Activated CD8-positive, alpha-beta memory T cell treated with anti-CD3 and anti-CD28 coated beads, Interleukin-2, amount 50 U/mL, for 24 hours (primary cell): ENCODE measurements around the gene TPRX1.
"Not testable (repeated sequence)": the region's sequence is repeated elsewhere in the genome, so short reads cannot be mapped to it uniquely, and the experiment has no call there.

Source experiments
- DNase-seq: peaks from one replicate; pipeline ENCODE4 v3.0.0-alpha.2; 2020; ENCODE audit errors: extremely low read depth

TPRX1 gene

DNA sequence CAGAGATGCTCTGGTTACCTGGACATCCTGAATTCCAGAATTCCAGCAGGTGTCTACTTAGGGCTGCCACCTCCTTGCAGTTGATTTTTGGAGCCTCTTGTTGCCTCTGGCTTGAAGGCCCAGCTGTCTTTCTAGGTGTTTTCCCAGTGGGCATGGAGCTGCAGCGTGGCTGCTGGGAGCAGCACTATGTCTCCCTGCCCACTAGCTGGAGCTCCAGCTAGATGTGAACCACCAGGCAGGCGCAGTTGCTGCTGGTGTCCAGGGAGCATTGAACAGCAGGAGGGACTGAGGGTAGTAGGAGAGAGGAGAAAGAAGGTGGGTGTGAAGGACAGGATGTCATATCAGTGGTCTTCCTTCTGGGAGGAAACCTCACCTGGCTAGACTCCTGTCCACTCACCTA is 35.7 kb downstream of the TPRX1 start:
- DNase-seq: no peak

DNA sequence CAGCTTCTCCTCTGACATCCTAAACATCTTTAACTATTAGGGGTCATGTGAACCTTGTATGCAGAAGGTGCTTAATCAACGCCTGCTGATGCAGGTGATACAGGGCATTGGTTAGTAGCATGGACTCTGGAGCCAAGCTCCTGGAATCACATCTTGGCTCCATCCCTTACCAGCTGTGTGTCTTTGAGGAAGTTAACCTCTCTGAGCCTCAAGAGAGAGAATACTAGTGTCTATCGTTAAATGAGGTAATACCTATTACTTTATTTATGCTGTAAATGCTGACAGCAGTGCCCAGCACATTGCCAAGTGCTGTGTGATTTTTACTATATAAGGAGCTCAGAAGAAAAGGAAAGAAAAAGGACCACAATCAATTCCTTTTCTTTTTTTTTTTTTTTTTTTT is 37.0 kb downstream of the TPRX1 start:
- no peak for DNase-seq

GRCh38 chr19:47766670-47767069 is 37.7 kb downstream of the TPRX1 start:
- DNase-seq: no peak

DNA sequence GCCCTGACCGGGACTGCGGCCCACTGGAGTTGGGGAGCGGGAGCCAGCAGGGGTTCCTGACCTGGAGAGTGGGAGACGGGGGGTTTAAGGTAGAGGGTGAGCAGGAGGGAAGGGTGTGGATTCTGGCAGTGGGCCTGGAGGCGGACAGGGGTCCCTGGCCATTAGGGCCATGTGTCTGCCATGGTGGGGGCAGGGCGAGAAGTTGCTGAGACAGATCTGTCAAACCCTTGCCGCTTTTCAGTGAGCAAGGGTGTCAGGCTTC is 38.1 kb downstream of the TPRX1 start:
- DNase-seq: no peak

DNA sequence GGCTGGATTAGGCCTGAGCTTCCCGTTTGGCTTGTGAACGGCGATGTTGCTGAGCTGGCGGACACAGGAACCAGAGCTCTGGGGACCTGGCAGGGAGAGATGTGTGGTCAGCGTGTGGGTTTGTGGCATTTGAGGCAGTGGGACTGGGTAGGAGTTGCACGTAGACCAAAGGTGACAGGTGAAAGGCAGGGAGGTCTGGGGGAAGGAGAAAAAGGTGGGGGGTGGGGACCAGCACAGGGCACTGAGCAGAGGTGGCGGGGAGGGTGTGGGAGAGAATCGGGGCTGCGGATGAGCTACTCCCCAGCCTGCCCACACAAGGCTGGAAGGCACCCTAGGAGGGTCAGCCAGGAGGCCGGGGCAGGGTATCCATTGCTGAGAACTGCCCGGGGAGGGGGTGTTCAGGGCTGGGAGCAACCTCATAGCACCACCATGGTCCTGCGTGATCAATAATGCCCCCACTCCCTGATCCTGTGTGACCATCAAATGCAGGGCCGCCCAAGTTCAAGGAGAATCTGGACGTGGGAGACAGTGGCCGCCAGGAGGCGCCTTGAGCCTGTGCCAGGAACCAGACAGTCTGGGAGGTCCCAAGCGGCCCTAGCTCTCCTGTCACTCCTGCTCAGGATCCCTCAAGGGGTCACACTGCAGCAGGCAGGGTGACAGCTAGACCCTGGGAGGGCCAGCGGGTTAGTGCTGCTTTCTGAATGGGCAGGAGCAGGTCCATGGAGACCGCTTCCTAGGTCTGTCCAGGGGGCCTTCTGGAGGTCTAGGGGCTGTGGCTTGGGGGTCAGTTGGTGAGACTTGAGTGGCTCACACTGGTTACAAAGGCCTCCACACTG is 38.6 kb downstream of the TPRX1 start:
- no peak for DNase-seq

DNA sequence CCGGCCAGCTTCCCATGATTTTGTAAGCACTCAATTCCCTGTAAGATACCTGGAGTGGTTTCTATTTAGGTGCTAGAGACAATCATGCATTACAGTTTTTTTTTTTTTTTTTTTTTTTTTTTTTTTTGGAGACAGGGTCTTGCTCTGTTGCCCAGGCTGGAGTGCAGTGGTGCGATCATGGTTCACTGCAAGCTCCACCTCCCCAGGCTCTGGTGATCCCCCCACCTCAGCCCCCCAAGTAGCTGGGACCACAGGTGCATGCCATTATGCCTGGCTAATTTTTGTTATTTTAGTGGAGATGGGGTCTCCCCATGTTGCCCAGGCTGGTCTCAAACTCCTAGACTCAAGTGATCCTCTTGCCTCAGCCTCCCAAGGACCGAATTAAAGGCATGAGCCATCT is 39.6 kb downstream of the TPRX1 start:
- DNase-seq: not testable (repeated sequence)

GRCh38 chr19:47762615-47763308 is 41.6 kb downstream of the TPRX1 start:
- no peak for DNase-seq

DNA sequence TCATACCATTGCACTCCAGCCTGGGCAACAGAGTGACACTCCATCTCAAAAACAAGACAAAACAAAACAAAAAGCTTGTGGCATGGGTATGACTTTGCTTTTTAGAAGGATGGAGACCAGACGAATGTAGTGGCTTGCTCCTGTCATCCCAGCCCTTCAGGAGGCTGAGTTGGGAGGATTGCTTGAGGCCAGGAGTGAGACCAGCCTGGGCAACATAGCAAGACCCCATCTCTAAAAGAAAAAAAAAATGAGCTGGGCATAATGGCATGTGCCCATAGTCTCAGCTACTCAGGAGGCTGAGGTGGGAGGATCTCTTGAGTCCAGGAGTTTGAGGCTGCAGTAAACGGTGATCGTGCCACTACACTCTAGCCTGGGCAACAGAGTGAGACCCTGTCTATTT is 42.2 kb downstream of the TPRX1 start:
- DNase-seq: no peak

GRCh38 chr19:47761566-47761965 is 42.8 kb downstream of the TPRX1 start:
- no peak for DNase-seq

GRCh38 chr19:47760632-47760999 is 43.7 kb downstream of the TPRX1 start:
- no peak for DNase-seq

DNA sequence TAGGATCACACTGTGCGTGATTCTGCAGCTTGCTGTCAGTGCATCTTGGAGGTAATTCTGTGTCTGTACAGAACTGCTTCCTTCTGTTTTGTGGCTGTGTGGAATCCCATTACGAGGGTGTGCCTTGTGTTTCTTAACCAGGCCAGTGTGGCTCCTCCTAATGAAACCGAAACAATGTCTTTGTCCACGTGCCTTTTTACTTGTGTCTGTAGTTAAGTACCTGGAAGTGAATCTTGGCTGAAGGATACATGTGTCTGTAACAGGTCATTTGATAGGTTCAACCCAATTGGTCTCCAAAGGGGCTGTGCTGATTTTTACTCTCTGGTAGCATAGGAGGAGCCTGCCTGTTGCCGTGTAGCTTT is 45.9 kb downstream of the TPRX1 start:
- no peak for DNase-seq

GRCh38 chr19:47757617-47758442 is 46.5 kb downstream of the TPRX1 start:
- no peak for DNase-seq

DNA sequence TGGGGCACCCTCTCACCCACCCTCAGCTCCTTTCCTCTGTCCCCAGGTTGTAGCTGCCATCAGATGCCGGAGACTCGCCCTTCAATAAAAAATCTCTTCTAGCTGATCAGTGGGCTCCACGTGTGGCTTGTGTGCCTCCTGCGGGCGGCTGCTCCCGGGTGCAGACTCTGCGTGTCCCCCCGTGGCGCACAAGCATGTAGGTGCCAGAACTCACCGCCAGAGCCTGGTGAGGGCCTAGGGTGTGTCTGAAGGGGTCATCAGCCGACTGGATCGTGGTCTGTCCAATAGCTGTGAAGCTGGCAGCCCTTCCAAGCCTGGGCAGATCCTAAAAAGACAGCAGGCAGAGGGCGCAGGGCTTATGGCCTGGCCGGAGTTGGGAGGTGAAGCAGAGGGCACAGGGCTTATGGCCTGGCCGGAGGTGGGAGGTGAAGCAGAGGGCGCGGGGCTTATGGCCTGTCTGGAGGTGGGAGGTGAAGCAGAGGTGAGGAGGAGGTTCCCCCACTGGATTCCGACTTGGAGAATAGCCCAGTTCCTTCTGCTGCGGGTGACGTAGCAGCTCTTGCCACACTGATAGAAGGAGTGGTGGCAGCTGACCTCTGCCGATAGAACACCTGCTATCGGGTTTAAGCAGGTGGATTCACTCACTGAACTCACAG is 47.3 kb downstream of the TPRX1 start:
- no peak for DNase-seq

DNA sequence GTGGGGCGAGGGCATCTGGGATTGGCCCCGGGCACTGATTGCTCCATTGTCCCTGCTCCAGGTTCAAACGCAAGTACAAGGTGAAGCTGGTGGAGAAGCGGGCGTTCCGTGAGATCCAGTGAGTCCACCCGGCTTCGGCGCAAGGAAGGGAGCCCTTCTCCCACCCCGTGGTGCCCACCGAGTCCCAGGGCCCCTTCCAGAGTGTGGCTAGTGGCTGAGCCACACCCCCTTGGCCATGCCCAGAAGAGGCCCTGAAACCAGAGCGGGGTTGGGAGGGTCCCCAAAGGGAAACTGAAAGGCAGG is 47.8 kb downstream of the TPRX1 start:
- no peak for DNase-seq

GRCh38 chr19:47755762-47756626 is 48.4 kb downstream of the TPRX1 start:
- no peak for DNase-seq

DNA sequence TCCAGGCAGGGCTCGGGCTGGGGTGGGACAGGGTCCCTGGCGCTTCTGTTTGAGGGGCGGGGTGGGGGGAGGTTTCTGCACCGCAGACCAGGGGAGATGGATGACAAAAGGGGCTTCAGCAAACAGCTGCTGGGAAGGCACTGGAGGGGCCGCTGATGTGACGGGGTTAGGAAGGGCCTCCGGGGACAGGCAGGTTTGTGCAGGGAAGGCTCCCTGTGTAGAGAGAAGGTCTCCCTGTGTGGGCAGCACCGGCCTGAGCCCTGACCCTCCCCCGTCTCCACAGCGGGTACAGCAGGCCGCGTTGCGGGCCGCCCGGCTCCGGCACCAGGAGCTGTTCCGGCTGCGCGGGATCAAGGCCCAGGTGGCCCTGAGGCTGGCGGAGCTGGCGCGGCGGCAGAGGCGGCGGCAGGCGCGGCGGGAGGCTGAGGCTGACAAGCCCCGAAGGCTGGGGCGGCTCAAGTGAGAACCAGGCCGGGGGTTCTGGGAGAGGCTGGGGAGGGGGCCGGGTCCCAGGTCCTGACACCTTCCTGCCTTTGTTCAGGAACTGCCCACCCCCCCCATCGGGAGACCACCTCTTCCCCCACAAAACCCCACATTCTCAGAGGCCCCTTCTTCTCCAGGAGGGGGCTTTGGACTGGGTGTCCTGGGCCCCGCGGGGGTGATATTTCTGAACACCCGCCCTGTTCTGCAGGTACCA is 49.1 kb downstream of the TPRX1 start:
- DNase-seq: no peak

DNA sequence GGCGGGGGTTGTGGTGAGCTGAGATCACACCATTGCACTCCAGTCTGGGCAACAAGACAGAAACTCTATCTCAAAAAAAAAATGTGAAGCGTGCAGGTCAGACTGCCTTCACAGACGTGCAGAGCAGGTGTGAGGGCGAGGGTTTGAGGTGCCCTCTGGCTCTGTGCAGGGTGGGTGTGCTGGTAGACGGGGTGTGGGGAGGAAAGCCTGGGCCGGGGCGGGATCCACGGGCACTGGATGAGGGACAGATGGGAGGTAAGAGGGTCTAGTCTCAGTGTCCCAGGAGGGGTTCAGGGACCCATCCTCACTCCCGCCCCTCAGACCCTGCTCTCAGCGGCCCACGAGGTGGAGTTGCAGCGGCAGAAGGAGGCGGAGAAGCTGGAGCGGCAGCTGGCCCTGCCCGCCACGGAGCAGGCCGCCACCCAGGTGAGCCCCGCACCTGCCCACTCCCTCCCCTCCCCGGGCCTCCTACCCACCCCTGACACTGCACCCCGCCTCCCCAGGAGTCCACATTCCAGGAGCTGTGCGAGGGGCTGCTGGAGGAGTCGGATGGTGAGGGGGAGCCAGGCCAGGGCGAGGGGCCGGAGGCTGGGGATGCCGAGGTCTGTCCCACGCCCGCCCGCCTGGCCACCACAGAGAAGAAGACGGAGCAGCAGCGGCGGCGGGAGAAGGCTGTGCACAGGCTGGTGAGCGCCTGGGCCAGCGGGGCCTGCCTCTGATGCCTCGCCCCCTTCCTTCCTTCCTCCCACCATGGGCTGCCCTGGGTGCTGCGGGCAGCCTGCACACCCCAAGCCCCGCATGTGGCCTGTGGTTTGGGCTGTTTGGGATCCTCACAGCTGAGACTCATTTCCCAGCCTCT is 49.9 kb downstream of the TPRX1 start:
- no peak for DNase-seq

DNA sequence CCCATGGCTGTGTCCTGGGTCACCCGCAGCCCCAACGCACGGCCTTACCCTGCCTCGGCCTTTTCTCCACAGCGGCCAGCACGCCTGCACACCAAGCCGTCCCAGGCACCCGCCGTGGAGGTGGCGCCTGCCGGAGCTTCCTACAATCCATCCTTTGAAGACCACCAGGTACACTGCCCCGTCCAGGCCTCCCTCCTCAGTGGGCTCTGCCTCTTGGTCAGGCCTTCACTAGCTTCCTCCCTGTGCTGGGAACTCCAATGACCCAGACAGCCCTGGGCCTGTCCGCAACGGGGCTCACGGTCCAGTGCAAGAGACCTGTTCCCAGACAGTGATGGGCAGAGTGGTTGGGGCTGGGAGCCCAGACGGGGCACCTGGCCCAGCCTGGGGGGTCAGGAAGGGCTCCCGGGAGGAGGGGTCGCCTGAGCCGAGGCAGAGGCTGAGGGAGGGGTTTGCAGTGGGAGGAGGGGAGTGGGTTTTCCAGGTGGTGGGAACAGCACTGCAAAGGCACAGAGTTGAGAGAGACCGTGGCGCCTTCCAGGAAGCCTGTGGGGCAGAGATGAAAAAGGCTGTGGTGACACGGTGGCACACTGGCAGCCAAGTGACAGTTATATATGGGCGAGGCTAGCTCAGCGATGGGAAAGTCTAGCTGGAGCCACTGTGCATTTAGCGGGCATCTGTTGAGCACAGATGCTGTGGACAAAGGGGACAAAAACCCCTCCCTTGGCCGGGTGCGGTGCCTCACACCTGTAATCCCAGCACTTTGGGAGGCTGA is 51.7 kb downstream of the TPRX1 start:
- DNase-seq: no peak
